CD14-positive monocyte (primary cell): ENCODE measurements around the gene PDLIM4. TPM values are rescaled to one million over a fixed set of nuclear protein-coding genes. Genes with fewer than 3 reads are reported as not detected.

Experiments
- DNase-seq, 3 donors: peaks; one replicate each; pipeline ENCODE4 v3.0.0-alpha.2; 2011 to 2022
- H2AFZ ChIP-seq: 2 replicates; pipeline ENCODE4 v1.6.0; 2012; ENCODE audit warnings: mild to moderate bottlenecking, low read depth, low read length, inconsistent platforms; ENCODE audit not compliant: insufficient read depth, poor library complexity, severe bottlenecking
- H3K27ac ChIP-seq, 2 donors: 1 replicate in 1 of 2; 2 replicates in 1 of 2; pipeline ENCODE4 v1.5.1; 2012 to 2013; ENCODE audit warnings: low read length in 2 of 2, control low read depth in 1 of 2, inconsistent platforms in 1 of 2, low read depth in 1 of 2, mild to moderate bottlenecking in 1 of 2
- H3K27me3 ChIP-seq, 2 donors: one replicate each; pipeline versions ENCODE4 v1.6.0 to v1.6.1; 2011 to 2013; ENCODE audit warnings: low read length in 2 of 2; ENCODE audit not compliant: control insufficient read depth in 2 of 2, insufficient read depth in 2 of 2
- H3K36me3 ChIP-seq, 2 donors: replicated peaks in 1 of 2; 1 replicate in 1 of 2; 2 replicates in 1 of 2; pipeline versions ENCODE4 v1.5.1 to v1.6.1; 2012 to 2013; ENCODE audit warnings: low read length in 2 of 2, control low read depth in 1 of 2, inconsistent platforms in 1 of 2, mild to moderate bottlenecking in 1 of 2; ENCODE audit not compliant: insufficient read depth in 2 of 2, control insufficient read depth in 1 of 2
- H3K4me1 ChIP-seq, 2 donors: 1 replicate in 1 of 2; 2 replicates in 1 of 2; pipeline versions ENCODE4 v1.5.1 to v1.6.1; 2012 to 2013; ENCODE audit warnings: low read length in 2 of 2, control low read depth in 1 of 2, inconsistent platforms in 1 of 2, mild to moderate bottlenecking in 1 of 2, moderate library complexity in 1 of 2; ENCODE audit not compliant: insufficient read depth in 2 of 2, control insufficient read depth in 1 of 2
- H3K4me2 ChIP-seq: replicated peaks from 2 replicates; pipeline ENCODE3; 2012; ENCODE audit warnings: low read length, moderate library complexity, mild to moderate bottlenecking; ENCODE audit not compliant: poor library complexity, severe bottlenecking; ENCODE audit errors: extremely low read depth
- H3K4me3 ChIP-seq, 3 experiments: fragments of 200-600 bp in 1 of 3; sonication (generic) in 1 of 3; replicated peaks in 1 of 3; 1 replicate in 2 of 3; 2 replicates in 1 of 3; pipeline ENCODE4 v1.5.1; 2011 to 2013; ENCODE audit warnings: low read length in 3 of 3, mild to moderate bottlenecking in 3 of 3, control low read depth in 2 of 3, low read depth in 2 of 3, inconsistent platforms in 1 of 3, moderate library complexity in 1 of 3
- H3K79me2 ChIP-seq: 2 replicates; pipeline ENCODE4 v1.6.0; 2012; ENCODE audit warnings: mild to moderate bottlenecking, control low read depth, inconsistent platforms, low read length, moderate library complexity; ENCODE audit not compliant: insufficient read depth
- H3K9ac ChIP-seq: 2 replicates; pipeline ENCODE4 v1.6.0; 2017; ENCODE audit warnings: low read length, mild to moderate bottlenecking; ENCODE audit not compliant: insufficient read depth, poor library complexity, severe bottlenecking
- H3K9me3 ChIP-seq, 2 donors: replicated peaks in 1 of 2; 1 replicate in 1 of 2; 2 replicates in 1 of 2; pipeline versions ENCODE4 v1.5.1 to v1.6.1; 2012 to 2013; ENCODE audit warnings: low read length in 2 of 2, control low read depth in 1 of 2; ENCODE audit not compliant: control insufficient read depth in 1 of 2, insufficient read depth in 1 of 2
- H4K20me1 ChIP-seq: 2 replicates; pipeline ENCODE4 v1.6.0; 2012; ENCODE audit warnings: mild to moderate bottlenecking, low read length, control low read depth, moderate library complexity; ENCODE audit not compliant: insufficient read depth
- H3K27ac Mint-ChIP-seq, 7 donors: one replicate each; pipeline ENCODE4 v1.8.0; 2020; ENCODE audit warnings: mild to moderate bottlenecking in 7 of 7, mixed read lengths in 7 of 7, moderate library complexity in 6 of 7, inconsistent platforms in 2 of 7
- H3K27me3 Mint-ChIP-seq, 3 donors: one replicate each; pipeline ENCODE4 v1.8.0; 2021 to 2022; ENCODE audit warnings: low read depth in 3 of 3, mild to moderate bottlenecking in 3 of 3, mixed read lengths in 3 of 3, moderate library complexity in 3 of 3, inconsistent platforms in 1 of 3
- H3K36me3 Mint-ChIP-seq, 2 donors: one replicate each; pipeline ENCODE4 v1.8.0; 2020; ENCODE audit warnings: mixed read lengths in 2 of 2, inconsistent platforms in 1 of 2, mild to moderate bottlenecking in 1 of 2
- H3K4me1 Mint-ChIP-seq: one replicate; pipeline ENCODE4 v1.8.0; 2020; ENCODE audit warnings: mild to moderate bottlenecking, mixed read lengths
- H3K4me3 Mint-ChIP-seq, 2 donors: one replicate each; pipeline ENCODE4 v1.8.0; 2020; ENCODE audit warnings: mild to moderate bottlenecking in 2 of 2, mixed read lengths in 2 of 2, moderate library complexity in 1 of 2
- H3K9me3 Mint-ChIP-seq, 7 donors: one replicate each; pipeline ENCODE4 v1.8.0; 2020 to 2022; ENCODE audit warnings: mixed read lengths in 7 of 7, mild to moderate bottlenecking in 6 of 7, moderate library complexity in 6 of 7, inconsistent platforms in 2 of 7
- CTCF ChIP-seq: fragments of 200-600 bp; IDR thresholded peaks from one replicate; pipeline ENCODE4 v1.8.0; 2022; ENCODE audit warnings: antibody characterized with exemption, mild to moderate bottlenecking
- WGBS: methylation state at CpG from one replicate; pipeline ENCODE4 v1.1.5; 2013; ENCODE audit warnings: missing lambda C conversion rate; ENCODE audit not compliant: insufficient coverage; 5-methylcytosine and 5-hydroxymethylcytosine counted together
- intact Hi-C, 2 donors: fragments of 100-400 bp; cut with micrococcal nuclease; formaldehyde crosslinking; loops; one replicate each; pipeline versions ENCODE4 v1.15.0 to v1.15.1; 2023
- polyA plus RNA-seq, 3 donors: library from polyadenylated mRNA; depleted of rRNA in 1 of 3; unstranded in 2 of 3; stranded (reverse) in 1 of 3; fragments of 300-500 nt in 2 of 3; fragments of >200 nt in 1 of 3; fragmentation: Illumina TruSeq in 2 of 3; gene quantifications; 1 replicate in 2 of 3; 2 replicates in 1 of 3; pipeline ENCODE4 v1.2.3, GENCODE V29; 2012 to 2021

The PDLIM4 gene
- polyA plus RNA-seq, 3 donors: not detected

DNA sequence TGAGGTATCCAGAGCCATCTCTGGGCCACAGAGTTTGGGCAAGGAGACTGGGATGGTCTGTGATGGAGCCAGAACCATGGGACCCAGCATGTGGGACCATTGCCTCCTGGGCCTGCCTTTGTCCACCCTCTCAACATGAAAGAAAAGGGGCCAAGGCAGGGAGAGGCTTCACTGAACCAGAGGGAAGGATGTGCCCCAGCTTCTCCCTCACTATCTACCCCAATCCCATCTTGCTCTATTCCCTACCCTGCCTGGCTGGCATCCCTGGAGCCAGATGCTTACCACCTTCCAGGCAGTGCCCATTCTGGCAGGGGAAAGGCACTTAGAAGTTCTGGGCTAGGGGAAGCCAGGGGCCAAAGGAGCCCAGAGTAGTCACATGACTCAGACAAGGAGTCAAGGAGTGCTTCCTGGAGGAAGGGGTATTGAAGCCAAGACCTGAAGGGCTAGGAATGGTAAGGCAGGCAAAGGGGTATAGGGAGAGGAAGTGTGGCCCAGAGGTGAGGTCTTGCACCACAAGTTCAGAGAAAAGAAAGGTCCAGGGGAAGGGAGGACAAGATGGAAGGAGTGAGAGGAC lies 9.8 kb downstream of the PDLIM4 start:
- Histone ChIP-seq H3K79me2 (no peaks in the 10 kb centered on the region), H3K4me1 (peaks cover 0 to 12% of the 10 kb centered on the region in 2 donors), H4K20me1 (no peaks in the 10 kb centered on the region), H3K27ac (no peak overlapping the region), H3K9me3 (no peaks in the 10 kb centered on the region), H3K27me3 (no peaks in the 10 kb centered on the region), H2AFZ (no peak overlapping the region), H3K9ac (no peak overlapping the region), H3K36me3 (no peaks in the 10 kb centered on the region), H3K4me2 (no peak overlapping the region), H3K4me3 (no peak overlapping the region)
- intact Hi-C loops: no loop called here
- Mint-ChIP-seq H3K36me3 (no peaks in the 10 kb centered on the region), H3K27ac (no peak overlapping the region), H3K9me3 (no peaks in the 10 kb centered on the region), H3K27me3 (peaks cover 11 to 16% (median 13%) of the 10 kb centered on the region in 3 donors), H3K4me1 (peaks cover 10% of the 10 kb centered on the region), H3K4me3 (no peak overlapping the region)
- TF ChIP-seq CTCF: no peak
- no peak for DNase-seq

DNA sequence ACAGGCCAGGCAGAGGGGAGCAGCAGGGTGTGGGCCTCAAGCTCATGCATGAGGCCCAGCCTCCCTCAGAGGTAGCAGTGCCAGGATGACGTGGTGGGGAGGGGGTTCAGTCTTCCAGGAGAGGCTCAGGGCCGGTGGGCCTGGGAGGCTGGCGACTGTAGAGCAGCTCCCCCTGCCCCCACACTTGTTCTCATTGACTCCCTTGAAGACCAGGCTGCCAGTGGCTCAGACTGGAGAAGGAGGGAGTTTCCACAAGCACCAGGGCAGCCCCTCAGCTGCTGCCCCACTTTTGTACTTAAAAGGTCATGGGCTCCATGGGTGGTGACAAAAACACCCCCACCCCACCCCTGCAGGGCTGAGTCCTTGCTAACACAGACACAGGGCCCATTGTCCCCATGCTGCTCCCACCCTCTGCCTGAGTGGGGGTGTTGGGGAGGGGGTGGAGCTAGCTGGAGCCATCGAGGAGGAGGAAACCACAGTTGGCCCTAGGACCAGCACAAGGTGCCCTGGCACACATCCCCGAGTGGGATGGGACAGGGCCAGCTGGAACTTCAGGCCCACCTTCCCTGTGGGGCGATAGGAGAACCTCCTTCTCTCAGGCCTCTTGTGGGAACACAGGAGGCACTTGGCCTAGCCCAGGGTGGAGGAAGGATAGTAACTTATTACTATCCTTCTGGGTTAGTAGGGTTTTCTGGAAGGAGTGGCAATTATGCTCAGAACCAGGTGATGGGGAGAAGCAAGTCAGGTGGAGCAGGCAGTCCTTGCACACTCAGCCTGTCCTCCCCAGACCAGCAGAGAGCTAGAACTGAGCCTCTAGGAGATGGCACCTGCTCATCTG lies 10.7 kb downstream of the PDLIM4 start:
- no peak overlapping the region for H3K27ac Mint-ChIP-seq
- H3K9me3 Mint-ChIP-seq: no peaks in the 10 kb centered on the region
- intact Hi-C loops: no loop called here

More for the DNA sequence above, 10.7 kb downstream of the PDLIM4 start:
- no peaks in the 10 kb centered on the region for H3K36me3 Mint-ChIP-seq
- Histone ChIP-seq H3K9me3 (no peaks in the 10 kb centered on the region), H3K27me3 (no peaks in the 10 kb centered on the region), H3K27ac (no peak overlapping the region), H4K20me1 (no peaks in the 10 kb centered on the region), H3K4me2 (no peak overlapping the region), H3K79me2 (no peaks in the 10 kb centered on the region), H3K36me3 (no peaks in the 10 kb centered on the region), H3K9ac (no peak overlapping the region), H3K4me1 (peaks cover 3 to 17% of the 10 kb centered on the region in 2 donors), H3K4me3 (no peak overlapping the region), H2AFZ (no peak overlapping the region)
- WGBS: 51% methylated on average over 3 of the region's 6 CpGs
- no peak overlapping the region for H3K4me3 Mint-ChIP-seq
- no peak for TF ChIP-seq CTCF
- H3K27me3 Mint-ChIP-seq: peaks cover 10 to 18% (median 15%) of the 10 kb centered on the region in 3 donors
- peaks cover 19% of the 10 kb centered on the region for H3K4me1 Mint-ChIP-seq
- DNase-seq: no peak
